ENCODE results near the gene OVOL1.

GRCh38 chr11:65814131-65814985 is 27.5 kb downstream of the OVOL1 start:
- TF ChIP-seq, protein P1, sequence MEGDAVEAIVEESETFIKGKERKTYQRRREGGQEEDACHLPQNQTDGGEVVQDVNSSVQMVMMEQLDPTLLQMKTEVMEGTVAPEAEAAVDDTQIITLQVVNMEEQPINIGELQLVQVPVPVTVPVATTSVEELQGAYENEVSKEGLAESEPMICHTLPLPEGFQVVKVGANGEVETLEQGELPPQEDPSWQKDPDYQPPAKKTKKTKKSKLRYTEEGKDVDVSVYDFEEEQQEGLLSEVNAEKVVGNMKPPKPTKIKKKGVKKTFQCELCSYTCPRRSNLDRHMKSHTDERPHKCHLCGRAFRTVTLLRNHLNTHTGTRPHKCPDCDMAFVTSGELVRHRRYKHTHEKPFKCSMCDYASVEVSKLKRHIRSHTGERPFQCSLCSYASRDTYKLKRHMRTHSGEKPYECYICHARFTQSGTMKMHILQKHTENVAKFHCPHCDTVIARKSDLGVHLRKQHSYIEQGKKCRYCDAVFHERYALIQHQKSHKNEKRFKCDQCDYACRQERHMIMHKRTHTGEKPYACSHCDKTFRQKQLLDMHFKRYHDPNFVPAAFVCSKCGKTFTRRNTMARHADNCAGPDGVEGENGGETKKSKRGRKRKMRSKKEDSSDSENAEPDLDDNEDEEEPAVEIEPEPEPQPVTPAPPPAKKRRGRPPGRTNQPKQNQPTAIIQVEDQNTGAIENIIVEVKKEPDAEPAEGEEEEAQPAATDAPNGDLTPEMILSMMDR (IDR thresholded peaks at IDR 0.05) = no peak
- TF ChIP-seq POLR2A (IDR thresholded peaks at IDR 0.05) = no peak

All from Peyer's patch (tissue), 4 donors.